Activated T-cell treated with anti-CD3 and anti-CD28 coated beads, Interleukin-2, amount 50 U/mL, for 4 hours (primary cell): Measurements from ENCODE around the gene IWS1. TPM values are rescaled to one million over a fixed set of nuclear protein-coding genes. Genes with fewer than 3 reads are reported as not detected.
"Not testable (repeated sequence)": the region's sequence is repeated elsewhere in the genome, so short reads cannot be mapped to it uniquely, and the experiment has no call there.

Experiments
- ATAC-seq, 2 donors: fragments of 200-7000 bp; cut with Tn5 transposase; one replicate each; pipeline ENCODE4 v1.10.0; 2021
- DNase-seq: peaks from one replicate; pipeline ENCODE4 v3.0.0-alpha.2; 2020
- H3K27me3 Mint-ChIP-seq: one replicate; pipeline ENCODE4 v1.8.0; 2021; ENCODE audit warnings: low read depth, mixed read lengths
- H3K36me3 Mint-ChIP-seq: one replicate; pipeline ENCODE4 v1.8.0; 2022; ENCODE audit warnings: mixed read lengths; ENCODE audit not compliant: insufficient read depth
- H3K4me1 Mint-ChIP-seq: one replicate; pipeline ENCODE4 v1.8.0; 2021; ENCODE audit warnings: low read depth, mixed read lengths
- H3K4me3 Mint-ChIP-seq: one replicate; pipeline ENCODE4 v1.8.0; 2021; ENCODE audit warnings: mild to moderate bottlenecking, moderate library complexity, mixed read lengths
- H3K9me3 Mint-ChIP-seq: one replicate; pipeline ENCODE4 v1.8.0; 2021; ENCODE audit warnings: mixed read lengths
- total RNA-seq, 3 donors: library from RNA; stranded (reverse); gene quantifications; one replicate each; pipeline ENCODE4 v1.2.1, GENCODE V29; 2021

The IWS1 gene
- 10 to 100 TPM; 49.8 to 57.8 (median 55.2) TPM for total RNA-seq

DNA sequence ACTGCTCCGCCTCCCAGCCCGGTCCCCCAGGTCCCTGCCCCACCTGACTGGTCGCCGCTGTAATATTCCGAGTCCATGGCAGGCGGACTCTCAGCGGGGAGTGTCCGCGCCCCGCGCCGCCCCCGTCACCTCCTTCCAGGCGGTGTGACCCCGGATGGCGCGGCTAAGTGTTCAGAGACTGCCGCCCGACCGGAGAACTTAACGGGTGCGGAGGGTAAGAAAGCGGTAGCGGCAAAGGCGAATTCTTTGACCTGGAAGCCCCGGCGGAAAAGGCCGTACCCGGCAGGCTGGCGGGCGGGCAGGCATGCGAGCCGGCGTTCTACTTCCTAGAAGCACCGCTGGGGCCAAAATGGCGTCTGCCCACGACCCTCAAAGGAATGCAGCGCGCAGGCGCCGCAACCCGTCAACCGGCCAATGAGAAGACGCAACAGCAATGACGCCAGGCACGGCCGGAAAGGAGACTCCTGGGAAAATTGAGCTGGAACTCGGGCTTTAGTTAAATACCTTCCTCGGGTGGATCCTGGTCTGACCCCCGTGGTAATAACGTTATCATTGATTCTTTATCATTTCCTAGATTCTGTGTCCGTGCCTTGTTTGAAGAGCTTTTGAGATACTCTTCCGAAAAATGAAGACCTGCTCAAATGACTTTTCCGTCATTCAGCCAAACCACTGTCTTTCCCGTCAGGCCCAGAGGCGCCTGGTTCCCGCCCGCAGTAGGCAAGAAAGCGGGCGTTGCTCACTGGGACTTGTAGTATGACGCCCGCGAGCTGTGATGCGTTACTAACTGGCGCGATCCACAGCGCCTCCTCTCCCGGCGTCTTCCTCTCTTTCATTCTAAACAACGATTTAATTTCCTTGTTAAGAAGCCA is at the start of gene IWS1:
Gene IWS1 (minus strand): TSS at position 358 of the 869 bp plus-strand sequence. CDS start 281 bp downstream, at position 77.
- peak; percentile 94 to 95 for ATAC-seq

DNA sequence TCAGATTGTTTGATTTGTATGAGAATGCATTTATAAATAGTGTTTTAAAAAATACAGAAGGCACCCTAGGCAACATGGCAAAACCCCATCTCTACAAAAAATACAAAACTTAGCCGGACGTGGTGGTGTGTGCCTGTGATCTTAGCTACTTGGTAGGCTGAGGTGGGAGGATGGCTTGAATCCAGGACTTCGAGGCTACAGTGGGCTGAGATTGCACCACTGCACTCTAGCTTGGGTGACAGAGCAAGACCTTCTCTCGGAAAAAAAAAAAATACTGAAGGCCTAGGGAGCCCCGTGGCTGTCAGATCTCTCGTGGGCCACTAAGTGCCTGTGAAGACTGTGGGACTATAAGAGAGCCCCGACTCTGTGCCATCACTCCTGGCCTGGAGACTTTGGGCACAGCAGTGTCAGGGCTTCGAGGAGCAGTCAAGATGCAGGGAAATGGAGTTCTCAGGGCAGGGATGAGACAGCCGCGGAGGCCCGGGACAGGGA is 49.7 kb upstream of the IWS1 start:
- ATAC-seq (no peak), DNase-seq (no peak)
- peaks cover 15% of the 10 kb centered on the region for H3K4me1 Mint-ChIP-seq
- no peaks in the 10 kb centered on the region for H3K36me3 Mint-ChIP-seq
- H3K9me3 Mint-ChIP-seq: no peaks in the 10 kb centered on the region
- no peak overlapping the region for H3K4me3 Mint-ChIP-seq
- peaks cover 3% of the 10 kb centered on the region for H3K27me3 Mint-ChIP-seq

More for the DNA sequence above, at the start of gene IWS1:
- Mint-ChIP-seq H3K9me3 (no peaks in the 10 kb centered on the region), H3K27me3 (no peaks in the 10 kb centered on the region), H3K4me3 (peak within 1 kb of the TSS; percentile 89), H3K36me3 (peaks cover 5% of the 10 kb centered on the region), H3K4me1 (peaks cover 33% of the 10 kb centered on the region)
- peak; percentile 86 for DNase-seq

DNA sequence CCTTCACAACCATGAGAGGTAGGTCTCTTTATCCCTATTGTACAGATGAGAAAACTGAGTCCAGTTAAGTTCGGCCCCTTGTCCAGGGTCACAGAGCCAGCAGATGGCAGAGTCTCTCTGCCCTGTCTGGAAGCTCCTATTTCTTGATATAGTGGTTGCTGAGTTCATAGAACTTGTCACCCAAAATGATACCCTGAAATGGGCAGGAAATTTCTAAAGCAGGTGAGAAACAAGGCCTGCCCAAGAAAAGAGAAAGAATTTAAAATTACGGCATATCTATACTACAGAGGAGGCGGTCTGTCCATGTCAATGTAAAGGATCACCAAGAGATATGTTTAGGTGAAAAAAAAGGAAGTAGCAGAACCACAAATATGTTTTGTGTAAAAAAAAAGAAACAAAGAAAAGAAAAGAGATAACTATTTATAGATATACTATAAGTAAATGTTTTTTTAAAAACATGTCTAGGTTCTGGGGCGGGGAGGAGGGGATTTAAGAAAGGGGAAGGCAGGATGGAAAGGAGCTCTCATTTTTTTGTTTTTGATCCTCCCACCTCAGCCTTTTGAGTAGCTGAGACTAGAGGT is 49.0 kb upstream of the IWS1 start:
- no peaks in the 10 kb centered on the region for H3K36me3 Mint-ChIP-seq
- no peak for DNase-seq
- H3K4me1 Mint-ChIP-seq: peaks cover 15% of the 10 kb centered on the region
- H3K27me3 Mint-ChIP-seq: peaks cover 3% of the 10 kb centered on the region
- no peak overlapping the region for H3K4me3 Mint-ChIP-seq
- no peaks in the 10 kb centered on the region for H3K9me3 Mint-ChIP-seq
- ATAC-seq: no peak

DNA sequence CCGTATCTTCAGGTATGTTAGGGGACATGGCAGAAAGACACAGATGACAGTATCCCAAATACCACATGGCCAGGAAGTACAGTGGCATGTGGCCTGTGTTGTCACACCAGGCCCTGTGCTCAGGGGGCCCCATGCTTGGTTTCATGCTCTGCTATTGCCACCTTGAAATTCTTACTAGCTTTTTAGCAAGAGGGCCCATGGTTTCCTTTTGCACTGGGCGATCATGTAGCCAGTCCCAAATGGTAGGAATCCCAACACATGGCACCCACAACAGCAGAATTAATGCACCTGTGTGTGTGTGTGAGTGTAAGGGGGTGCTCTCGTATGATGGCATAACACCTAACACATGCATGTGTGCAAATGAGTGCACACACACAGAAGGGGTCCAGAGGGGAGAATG is 48.4 kb upstream of the IWS1 start:
- Mint-ChIP-seq H3K4me3 (no peak overlapping the region), H3K9me3 (no peaks in the 10 kb centered on the region), H3K36me3 (no peaks in the 10 kb centered on the region), H3K27me3 (peaks cover 3% of the 10 kb centered on the region), H3K4me1 (peaks cover 15% of the 10 kb centered on the region)
- DNase-seq: no peak
- no peak for ATAC-seq

DNA sequence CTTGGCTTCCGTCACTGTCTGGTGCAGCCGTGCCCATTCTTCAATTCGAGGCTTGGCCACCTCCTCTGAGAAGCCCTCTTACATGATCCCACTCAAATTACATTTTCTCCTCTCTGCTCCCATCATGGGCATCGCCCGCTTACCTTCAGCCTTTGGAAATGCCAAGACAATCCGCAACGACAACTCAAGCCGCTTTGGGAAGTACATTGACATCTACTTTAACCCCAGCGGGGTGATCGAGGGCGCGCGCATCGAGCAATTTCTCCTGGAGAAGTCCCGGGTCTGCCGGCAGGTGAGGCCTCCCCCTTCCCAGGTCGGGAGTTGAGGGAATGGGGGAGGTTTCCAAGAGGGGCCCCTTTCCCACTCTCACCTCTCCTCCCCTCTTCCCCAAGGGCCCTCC is 47.5 kb upstream of the IWS1 start:
- no peaks in the 10 kb centered on the region for H3K9me3 Mint-ChIP-seq
- H3K4me1 Mint-ChIP-seq: peaks cover 15% of the 10 kb centered on the region
- no peak overlapping the region for H3K4me3 Mint-ChIP-seq
- no peak for DNase-seq
- H3K36me3 Mint-ChIP-seq: no peaks in the 10 kb centered on the region
- H3K27me3 Mint-ChIP-seq: peaks cover 3% of the 10 kb centered on the region
- ATAC-seq: no peak

DNA sequence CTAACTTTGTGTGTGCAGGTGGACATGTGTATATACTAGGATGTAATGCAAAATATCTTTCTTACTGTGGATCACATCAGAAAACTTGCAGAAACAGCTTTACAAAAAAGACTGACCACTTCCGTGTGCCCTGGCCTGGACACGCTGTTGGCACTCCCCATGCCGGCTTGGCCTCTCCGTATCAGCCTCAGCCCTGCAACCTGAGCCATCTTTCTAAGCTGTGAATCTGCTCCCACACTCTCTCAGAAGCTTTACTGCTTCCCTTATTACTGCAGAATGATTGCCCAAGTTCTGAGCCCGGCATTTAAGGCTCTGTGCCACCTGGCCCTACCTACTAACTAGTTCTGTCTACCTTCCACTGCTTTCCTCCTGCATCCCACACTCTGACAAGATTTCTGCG is 47.0 kb upstream of the IWS1 start:
- H3K27me3 Mint-ChIP-seq: peaks cover 3% of the 10 kb centered on the region
- H3K4me3 Mint-ChIP-seq: no peak overlapping the region
- no peaks in the 10 kb centered on the region for H3K9me3 Mint-ChIP-seq
- no peaks in the 10 kb centered on the region for H3K36me3 Mint-ChIP-seq
- no peak for ATAC-seq
- DNase-seq: no peak
- peaks cover 15% of the 10 kb centered on the region for H3K4me1 Mint-ChIP-seq

DNA sequence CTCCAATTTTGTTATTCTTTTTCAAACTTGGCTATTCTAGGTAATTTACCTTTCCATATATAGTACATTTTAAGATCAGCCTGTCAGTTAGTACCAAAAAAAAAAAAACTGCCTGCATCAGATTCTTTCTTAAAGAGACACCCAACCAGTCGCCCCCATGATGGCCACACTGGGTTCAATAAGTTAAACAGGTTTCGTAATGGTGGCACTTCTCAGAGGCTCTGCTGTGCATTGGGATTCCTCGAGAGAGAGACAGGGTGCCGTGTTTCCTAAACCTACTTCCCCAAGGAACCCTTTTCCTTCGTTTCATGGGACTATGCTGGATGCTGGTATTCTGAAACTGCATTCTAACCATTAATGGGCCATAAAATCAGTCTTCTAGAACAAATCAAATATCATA is 46.6 kb upstream of the IWS1 start:
- H3K36me3 Mint-ChIP-seq: no peaks in the 10 kb centered on the region
- no peak overlapping the region for H3K4me3 Mint-ChIP-seq
- H3K4me1 Mint-ChIP-seq: peaks cover 15% of the 10 kb centered on the region
- H3K27me3 Mint-ChIP-seq: peaks cover 3% of the 10 kb centered on the region
- DNase-seq: no peak
- H3K9me3 Mint-ChIP-seq: no peaks in the 10 kb centered on the region
- no peak for ATAC-seq

DNA sequence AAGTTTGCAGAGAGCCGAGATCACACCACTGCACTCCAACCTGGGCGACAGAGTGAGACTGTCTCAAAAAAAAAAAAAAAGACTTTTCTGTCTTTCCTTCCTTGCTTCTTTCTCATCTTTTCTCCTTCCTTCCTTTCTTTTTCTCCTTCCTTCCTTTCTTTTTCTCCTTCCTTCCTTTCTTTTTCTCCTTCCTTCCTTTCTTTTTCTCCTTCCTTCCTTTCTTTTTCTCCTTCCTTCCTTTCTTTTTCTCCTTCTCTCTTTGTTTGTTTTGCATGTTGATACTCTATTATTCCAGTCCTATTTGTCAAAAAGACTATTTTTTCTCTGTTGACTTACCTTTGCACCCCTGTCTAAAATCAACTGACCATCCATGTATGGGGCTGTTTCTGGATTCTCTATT is 46.1 kb upstream of the IWS1 start:
- not testable (repeated sequence) for H3K27me3 Mint-ChIP-seq, ATAC-seq, H3K9me3 Mint-ChIP-seq, H3K4me3 Mint-ChIP-seq, H3K36me3 Mint-ChIP-seq, DNase-seq
- H3K4me1 Mint-ChIP-seq: peaks cover 15% of the 10 kb centered on the region

DNA sequence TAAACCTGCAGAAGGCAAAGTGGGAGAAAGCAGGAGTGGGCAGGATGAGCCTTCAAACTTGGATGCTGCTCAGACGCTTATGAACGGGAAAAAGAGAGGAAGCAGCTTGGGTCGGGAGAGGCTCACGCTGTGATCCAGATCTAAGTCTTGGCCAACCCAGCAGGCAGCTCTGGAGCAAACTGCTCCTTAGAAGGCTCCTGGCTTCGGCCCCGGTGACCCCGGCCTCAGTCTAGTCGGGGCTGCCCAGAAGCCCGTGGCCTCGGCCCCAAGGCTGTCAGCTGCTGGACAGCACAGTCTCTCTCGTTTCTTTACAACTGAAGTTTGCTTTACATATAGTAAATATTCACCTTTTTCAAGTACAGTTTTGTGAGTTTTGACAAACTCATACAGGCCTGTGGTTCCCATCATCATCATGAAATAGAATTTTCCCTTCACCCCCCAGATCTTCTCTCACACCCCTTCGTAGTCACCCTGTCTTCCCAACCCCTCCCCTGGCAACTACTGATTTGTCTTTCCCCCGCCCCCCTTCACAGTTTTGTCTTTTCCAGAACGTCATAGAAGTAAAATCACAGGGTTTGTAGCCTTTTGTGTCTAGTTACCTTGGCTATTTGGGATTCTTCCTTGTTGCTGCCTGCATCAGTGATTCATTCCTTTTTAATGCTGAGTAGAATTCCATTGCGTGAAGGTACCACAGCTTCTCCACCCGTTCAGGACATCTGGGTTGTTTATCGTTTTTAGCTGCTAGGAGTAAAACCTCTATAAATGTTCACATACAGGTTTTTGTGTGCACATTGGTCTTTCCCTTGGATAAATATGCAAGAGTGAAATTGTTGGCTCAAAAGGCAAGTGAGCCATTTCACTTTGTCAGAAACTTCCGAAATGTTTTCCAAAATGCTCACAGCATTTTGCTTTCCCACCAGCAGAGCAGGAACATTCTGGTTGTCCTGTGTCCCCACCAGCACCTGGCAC is 44.3 kb upstream of the IWS1 start:
- peaks cover 7% of the 10 kb centered on the region for H3K4me1 Mint-ChIP-seq
- H3K9me3 Mint-ChIP-seq: no peaks in the 10 kb centered on the region
- H3K36me3 Mint-ChIP-seq: no peaks in the 10 kb centered on the region
- ATAC-seq (no peak), DNase-seq (no peak)
- peaks cover 3% of the 10 kb centered on the region for H3K27me3 Mint-ChIP-seq
- H3K4me3 Mint-ChIP-seq: no peak overlapping the region

DNA sequence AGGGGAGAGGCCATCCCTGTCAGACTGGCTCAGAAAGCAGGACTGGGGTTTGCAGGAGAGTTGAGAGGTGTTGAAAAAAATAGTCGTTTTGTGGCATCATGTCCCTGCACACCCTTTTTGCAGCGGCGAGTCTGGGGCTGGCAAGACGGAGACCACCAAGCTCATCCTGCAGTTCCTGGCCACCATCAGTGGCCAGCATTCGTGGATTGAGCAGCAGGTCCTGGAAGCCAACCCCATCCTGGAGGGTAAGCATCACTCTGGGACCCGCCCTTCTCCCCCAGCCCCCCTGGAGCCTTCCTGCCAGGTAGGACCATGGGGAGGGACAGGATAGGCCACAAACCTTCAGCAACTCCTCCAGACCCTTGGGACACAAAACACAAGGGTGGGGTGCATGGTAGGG is 43.4 kb upstream of the IWS1 start:
- H3K9me3 Mint-ChIP-seq: no peaks in the 10 kb centered on the region
- no peaks in the 10 kb centered on the region for H3K36me3 Mint-ChIP-seq
- no peaks in the 10 kb centered on the region for H3K4me1 Mint-ChIP-seq
- peaks cover 3% of the 10 kb centered on the region for H3K27me3 Mint-ChIP-seq
- no peak for ATAC-seq
- DNase-seq: no peak
- no peak overlapping the region for H3K4me3 Mint-ChIP-seq

DNA sequence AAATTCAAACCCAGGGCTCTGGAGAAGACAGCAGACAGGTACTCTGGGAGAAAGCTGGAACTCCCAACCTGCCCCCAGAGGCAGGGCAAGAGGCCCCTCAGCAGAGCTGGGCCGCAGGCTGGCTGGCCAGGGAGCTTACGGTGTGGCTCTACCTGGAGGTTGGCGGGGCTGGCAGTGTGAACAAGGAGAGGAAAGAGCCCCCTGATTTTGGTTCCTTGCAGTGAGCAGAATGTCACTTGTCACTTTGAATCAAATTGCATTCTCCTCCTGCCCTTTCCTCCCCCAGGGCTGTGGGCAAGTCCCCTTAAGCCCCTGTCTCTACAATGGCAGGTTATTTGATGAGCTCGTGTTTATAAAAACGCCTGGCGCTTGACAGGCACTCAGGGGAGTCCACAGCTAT is 41.8 kb upstream of the IWS1 start:
- no peak for DNase-seq
- ATAC-seq: no peak
- Mint-ChIP-seq H3K9me3 (no peaks in the 10 kb centered on the region), H3K4me1 (peaks cover 2% of the 10 kb centered on the region), H3K36me3 (no peaks in the 10 kb centered on the region), H3K27me3 (peaks cover 3% of the 10 kb centered on the region), H3K4me3 (no peak overlapping the region)

DNA sequence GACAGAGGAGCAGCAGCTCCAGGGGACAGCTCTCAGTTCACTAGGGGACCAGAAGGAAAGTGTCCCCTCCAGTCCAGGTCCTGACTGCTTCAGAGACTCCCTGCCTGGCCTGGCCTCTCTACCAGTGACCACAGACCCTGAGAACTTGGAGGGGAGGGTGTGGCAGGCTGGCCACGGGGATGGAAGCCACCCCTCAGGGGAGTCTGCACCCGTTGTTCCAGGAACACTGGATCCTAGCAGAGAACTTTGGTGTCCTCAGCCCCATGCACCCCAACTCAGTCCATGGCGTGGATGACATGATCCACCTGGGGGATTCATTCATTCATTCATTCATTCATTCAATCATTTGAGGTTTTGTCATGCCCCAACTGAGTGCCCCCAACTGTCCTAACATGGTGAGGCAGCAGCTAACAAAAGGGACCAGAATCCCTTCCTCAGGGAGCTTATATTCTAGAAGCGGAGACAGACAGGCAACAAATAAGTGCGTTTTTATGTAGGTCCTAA is 41.1 kb upstream of the IWS1 start:
- ATAC-seq: no peak
- H3K27me3 Mint-ChIP-seq: peaks cover 3% of the 10 kb centered on the region
- no peaks in the 10 kb centered on the region for H3K36me3 Mint-ChIP-seq
- no peaks in the 10 kb centered on the region for H3K9me3 Mint-ChIP-seq
- no peak for DNase-seq
- H3K4me1 Mint-ChIP-seq: peaks cover 2% of the 10 kb centered on the region
- no peak overlapping the region for H3K4me3 Mint-ChIP-seq

DNA sequence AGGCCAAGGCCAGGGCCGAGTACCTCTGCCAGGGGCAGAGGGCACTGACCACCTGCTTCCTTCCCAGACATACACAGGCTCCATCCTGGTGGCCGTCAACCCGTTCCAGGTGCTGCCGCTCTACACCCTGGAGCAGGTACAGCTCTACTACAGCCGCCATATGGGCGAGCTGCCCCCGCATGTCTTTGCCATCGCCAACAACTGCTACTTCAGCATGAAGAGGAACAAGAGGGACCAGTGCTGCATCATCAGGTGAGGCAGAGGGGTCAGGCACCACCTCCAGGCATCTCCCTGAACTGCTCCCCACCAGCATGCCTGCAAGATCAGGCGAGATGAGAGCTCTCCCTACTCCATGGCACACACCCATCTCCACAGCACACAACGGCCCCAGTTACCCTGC is 40.3 kb upstream of the IWS1 start:
- no peaks in the 10 kb centered on the region for H3K9me3 Mint-ChIP-seq
- peaks cover 2% of the 10 kb centered on the region for H3K4me1 Mint-ChIP-seq
- H3K4me3 Mint-ChIP-seq: no peak overlapping the region
- ATAC-seq: no peak
- H3K27me3 Mint-ChIP-seq: peaks cover 3% of the 10 kb centered on the region
- no peaks in the 10 kb centered on the region for H3K36me3 Mint-ChIP-seq
- no peak for DNase-seq

DNA sequence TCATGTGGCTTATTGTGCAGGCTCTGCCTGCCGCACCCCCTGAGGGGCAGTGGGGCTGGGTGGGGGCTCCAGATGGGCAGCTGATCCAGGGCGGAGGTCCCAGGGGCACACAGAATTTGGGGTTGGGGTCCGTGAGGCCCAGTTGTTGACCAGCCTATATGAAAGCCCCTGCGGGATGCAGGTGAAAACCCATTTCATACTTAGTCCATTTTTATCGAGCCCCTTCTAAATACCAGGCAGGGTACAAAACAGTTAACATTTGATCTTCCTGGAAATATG is 39.8 kb upstream of the IWS1 start:
- H3K4me1 Mint-ChIP-seq: peaks cover 2% of the 10 kb centered on the region
- no peak overlapping the region for H3K4me3 Mint-ChIP-seq
- ATAC-seq (no peak), DNase-seq (no peak)
- H3K9me3 Mint-ChIP-seq: no peaks in the 10 kb centered on the region
- H3K36me3 Mint-ChIP-seq: no peaks in the 10 kb centered on the region
- H3K27me3 Mint-ChIP-seq: peaks cover 3% of the 10 kb centered on the region
